GM21737 (cell line): ENCODE data around the gene NADK2.

Experiments used
- ATAC-seq: cut with Tn5 transposase; IDR thresholded peaks from one replicate; pipeline ENCODE4 v1.9.1; 2021; ENCODE audit warnings: mild to moderate bottlenecking, moderate library complexity; ENCODE audit not compliant: unreplicated experiment

NADK2 gene

DNA sequence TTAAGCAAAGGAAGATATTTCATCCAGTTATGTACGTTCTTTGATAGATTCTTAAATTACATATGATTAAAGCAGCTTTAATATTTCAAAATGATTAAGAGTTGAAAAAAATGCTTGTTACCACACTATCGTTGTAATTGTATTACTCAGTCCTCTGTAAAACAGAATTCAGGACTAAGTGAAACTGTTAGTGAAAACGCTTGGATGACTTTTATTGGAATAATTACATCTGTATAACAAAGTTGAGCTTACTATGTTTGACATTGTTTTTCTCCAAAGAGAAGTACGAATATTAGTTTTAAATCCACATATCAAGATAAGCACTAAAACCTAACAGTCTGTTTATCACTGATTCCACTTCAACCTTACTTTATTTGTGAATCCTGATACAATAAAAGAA is 8.7 kb upstream of the NADK2 start:
- ATAC-seq = no peak

DNA sequence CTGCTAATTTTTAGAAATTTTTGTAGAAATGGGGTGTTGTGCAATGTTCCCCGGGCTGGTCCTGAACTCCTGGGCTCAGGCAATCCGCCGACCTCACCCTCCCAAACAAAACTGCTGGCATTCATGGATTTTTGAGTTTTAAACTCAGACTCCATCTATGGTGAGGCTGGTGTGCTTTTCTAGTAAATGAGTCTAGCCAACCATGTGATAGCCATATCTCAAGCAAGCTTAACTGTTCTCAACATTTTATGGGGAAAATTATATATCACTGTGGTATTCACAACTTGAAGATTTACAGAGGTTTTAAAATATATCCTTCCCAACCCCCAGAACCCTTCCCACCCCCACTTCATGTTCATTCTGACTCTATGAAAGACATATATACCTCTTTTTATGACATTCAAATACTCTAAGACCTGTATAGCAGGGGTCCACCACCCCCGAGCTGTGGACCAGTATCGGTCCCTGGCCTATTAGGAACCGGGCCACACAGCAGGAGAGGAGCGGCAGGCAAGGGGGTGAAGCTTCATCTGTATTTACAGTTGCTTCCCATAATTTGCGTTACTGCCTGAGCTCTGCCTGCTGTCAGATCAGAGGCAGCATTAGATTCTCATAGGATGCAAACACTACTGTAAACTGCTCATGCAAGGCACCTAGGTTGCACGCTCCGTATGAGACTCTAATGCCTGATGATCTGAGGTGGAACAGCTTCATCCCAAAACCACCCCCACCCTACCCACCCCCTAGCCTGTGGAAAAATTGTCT is 4.5 kb upstream of the NADK2 start:
- no peak for ATAC-seq

DNA sequence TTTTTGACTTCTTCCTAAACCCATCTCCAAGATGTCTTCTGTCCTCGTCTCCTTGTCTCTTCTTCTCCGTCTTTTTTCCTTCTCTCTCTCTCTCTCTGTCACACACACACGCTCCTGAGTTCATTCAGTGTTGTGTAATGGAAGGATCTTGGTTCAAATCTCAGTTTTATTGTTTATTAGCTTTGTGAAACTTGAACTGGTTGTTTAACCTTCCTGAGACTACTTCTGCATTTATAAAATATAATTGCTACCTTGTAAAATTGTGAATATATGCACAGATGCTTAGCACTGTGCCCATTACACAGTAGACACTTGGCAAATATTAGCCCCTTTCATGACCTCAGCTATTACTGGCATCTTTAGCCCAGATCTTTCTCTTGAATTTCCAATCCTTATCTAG is 2.4 kb upstream of the NADK2 start:
- ATAC-seq = no peak

DNA sequence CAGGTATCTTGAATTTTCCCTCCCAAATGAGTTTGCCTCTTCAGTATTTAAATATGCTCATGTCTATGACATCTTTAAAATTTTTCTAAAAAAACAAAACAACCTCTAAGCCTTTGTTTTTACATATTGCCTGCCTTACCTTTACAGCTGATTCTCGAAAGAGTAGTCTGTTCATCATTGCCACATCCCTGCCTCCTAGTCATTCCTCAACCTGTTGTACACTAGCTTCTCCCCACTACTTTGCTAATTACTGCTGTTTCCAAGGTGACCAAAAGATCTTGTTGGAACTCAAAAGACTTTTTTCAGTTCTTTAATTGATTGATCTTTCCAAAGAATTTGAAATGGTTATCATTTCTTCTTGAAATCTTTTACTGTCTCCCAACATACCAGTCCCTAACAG is 1.9 kb upstream of the NADK2 start:
- ATAC-seq = no peak

DNA sequence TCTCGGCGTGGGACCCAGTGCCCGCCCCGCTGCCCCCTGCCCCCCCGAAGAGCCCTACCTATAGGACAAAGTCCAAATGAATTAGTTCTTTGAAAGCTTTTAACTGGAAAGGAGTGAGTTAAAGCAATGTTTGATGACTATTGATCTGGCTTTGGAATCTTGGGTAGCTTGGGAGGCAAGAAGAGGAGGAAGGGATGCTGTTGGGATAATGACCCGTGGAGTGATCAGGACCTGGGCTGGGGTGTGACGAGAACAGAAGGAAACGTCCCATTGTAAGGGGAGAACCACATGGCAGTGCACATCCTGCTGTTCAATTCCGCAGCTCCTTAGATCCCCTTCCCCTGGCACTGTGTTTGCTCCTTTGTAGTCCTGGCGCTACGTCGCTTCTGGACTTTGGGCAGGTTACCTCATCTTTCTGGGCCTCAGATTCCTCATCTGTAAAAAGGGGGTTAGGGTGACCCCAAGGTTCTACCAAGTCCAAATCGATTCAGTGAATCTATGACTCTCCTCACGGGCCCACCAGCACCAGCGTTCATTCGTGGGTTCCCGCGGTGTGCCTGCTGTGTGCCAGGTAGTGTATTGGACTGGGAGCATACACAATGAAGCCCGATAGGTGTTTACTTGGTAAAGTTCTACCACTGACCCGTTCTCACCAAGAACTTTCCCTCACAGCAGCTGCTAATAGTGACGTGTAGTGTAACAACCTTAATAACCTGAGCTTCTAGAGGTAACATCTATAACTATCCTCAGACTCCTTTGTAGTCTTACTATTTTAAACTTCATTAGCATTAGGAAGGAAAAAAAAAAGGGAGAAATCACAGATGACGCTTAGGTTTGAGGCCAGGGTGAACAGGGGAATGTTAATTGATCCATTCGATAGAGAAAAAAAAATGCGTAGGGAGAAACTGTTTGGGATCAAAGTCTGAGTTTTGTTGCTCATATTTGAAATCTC is 1.1 kb upstream of the NADK2 start:
- ATAC-seq = no peak

DNA sequence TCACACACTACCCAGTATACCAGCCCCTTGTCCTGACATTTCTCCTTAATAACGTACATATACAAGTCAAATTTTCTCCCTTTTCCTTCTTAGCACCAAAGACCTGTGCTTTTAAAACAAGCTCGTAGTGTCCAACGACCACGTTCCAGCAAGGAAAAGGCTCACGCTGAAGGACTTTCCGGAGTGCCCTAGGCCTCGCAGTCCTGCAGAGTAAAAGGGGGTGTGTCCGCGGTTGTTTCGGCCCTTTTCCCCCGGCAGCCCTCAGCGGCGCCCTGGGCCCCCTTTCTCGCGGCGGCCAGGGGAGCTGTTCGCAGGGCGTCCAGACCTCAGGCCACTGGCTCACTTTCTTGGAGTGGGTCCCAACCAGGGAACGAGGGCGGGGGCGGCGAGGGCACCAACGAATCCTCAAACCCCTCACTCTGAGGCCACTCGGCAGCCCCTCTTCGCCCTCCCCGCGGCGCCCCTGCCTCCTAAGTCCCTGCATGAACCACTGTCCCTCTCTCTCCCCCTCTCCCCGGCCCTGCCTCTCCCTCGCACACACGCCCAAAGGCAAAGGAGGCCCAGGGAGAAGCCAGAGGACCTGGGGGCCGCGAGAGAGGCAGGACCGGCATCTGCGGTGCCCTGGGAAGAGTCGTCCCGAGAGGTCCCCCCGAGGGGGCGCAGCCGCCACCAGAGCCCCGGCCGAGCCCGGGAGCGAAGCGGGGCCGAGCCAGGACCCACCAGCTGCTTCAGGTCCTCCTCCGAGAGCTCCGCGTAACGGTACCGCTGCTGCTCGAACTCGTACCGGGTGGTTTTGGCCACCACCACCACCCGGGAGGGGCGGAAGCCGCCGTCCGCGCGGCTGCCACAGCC is 720 bp downstream of the NADK2 start:
- peak; percentile 23 for ATAC-seq

DNA sequence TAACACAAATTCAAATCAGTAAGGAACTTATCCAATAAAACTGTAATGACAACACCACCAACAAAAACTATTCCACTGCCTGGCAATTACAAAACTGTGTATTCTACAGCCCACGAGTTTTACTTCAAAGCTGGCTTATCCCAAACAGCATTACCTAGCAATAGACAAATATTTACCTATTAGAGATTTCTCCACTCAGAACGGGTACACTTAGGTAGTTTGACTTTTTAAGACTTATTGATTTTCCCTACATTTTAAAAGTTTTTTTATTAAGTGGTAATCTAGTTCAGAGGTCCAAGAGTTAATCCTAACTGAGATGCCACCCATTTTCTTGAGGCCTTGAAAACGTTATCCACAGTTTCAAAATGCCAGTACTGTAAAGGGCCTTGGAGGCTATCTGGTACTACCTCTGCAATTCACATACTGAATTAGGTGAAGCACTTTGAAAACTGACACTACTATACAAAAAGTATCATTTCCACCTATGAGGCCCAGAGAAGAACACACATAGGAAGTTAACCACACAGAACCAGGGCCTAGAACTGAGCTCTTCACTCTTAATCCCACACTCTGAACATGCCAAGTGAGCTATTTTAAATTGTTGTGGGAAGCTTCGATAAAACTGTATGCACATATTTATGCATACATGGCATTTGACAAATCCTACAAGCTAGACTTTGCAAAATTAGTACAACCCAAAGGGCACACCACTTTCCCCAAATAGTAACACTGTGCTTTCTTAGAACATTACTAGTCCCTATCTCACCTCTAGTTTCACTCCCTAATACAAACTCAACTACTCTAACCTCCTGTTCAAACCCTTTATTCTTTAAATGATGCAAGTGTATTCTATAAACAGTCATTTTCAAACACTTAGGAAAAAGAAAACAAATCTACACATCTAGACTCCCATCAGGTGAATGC is 2.1 kb downstream of the NADK2 start:
- ATAC-seq = no peak

DNA sequence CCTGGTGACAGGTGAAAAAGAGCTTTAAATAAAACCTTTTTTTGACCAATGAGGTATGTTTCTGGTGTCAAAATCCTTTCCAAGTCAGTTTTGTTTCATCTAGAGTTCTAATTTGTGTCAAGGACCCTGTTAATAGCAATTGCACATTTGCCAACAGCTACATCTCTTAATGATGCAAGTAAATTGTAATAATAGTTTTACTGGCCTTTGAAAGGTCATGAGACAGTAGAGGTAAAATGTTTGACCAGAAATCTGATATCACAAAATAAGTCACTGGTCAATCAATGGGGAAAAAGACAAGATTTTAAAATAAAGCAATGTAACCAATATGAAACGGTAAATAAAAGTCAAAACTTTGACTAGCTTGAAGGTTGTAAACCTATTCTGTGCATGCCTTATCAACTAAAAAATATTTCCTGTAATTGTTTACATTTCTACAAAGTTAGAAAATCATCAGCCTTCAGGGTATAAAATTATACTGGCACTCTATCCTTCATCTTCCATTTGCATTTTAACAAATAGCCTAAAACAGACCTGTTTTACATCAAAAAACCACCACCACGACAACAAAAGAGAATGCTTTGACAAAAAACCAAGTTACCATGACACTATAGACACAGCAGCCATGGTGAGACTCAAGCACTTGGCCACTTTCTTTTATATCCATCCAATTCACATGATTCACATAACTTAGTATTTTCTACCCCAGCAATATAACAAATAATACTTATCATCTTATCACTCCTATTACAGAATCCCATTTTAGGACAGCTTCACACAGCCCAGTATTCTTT is 3.0 kb downstream of the NADK2 start:
- no peak for ATAC-seq

DNA sequence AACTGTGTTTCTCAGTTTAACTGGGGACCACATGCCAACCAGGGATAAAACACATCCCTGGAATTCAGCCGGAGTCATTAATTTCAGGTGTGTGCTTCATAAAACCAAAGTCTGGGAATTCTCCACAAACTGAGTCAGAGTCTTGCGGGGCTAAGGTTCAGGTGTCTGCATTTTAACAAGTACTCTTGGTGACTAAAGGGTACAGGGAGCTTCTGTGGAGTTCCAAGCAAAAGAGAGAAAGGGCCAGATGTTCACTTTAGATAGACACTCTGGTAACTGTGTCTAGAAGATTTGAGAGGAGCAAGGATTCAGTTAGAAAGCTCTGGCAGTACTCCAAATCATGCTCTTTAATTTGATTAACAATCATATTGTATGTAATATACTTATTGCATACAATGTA is 4.0 kb downstream of the NADK2 start:
- ATAC-seq = no peak

DNA sequence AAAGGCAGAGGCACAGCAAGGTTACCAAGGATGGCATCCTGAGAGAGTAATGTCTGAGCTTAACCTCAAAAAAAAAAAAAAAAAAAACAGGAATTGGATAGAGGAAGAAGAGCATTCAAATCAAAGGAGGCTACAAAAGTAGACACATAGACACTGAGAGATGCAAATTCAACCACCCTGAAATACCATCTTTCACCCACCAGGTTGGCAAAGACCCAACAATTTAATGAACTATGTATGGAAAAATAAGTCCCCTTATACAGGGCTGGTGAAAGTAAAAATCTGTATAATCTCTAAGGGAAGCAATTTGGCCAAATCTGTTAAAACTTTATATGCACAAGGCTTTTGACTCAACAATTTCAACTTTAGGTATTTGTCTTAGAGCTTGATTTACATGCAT is 4.9 kb downstream of the NADK2 start:
- no peak for ATAC-seq

DNA sequence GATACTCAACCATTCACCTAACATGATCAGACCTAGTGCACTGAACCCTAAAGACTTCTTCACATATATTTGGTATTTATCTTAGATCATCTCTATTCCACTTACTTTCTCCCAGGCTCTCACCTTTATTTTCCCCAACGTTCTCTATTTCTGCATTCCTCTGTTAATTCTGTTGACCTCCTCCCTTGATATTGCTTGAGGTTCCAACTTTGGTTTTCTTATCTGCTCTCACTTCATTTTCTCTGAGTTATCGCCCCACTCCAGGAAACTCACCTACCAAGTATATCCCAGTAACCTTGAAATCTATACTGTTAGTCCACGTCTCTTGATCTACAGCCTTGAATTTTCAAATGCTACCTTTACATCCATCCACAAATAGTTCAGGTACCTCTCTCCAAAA is 9.2 kb downstream of the NADK2 start:
- no peak for ATAC-seq

DNA sequence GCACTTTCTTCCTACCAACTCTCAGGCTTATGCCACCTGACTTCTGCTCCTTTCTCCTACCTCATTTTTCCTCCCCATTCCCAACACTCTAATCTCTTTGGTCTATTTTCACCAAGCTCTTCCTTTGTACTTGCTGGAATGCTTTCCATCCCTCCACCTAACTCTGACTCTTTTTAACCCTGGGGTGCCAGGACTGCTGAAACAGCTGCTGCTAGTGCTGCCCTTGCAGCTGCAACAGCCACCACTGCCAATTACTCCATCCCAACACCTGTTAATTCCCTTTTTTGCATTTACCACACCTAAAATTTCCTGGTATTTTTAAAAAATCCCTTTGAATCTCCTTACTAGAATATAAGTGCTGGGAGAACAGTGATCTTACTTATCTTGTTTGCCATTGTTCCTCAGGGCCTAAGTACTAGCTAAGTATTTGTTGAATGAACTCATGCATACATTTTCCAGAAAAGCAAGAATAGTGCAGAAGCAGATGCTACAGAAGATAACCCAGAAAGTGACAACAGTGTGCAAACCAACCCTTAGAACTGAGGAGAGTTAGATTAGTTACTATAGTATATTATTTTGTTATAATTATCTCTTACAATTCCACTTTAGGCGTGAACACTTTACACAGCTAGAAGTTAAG is 11.5 kb downstream of the NADK2 start:
- no peak for ATAC-seq

DNA sequence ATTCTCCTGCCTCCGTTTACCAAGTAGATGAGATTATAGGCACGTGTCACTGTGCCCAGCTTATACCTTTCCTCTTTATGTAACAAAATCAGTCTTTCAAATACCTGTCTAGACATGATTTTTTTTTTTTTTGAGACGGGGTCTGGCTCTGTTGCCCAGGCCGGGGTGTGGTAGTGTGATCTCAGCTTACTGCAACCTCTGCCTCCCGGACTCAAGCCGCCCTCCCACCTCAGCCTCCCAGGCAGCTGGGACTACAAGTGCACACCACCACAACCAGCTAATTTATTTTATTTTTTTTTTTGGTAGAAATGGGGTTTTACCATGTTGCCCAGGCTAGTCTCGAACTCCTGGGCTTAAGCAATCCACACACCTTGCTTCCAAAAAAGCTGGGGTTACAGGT is 13.2 kb downstream of the NADK2 start:
- ATAC-seq = no peak

DNA sequence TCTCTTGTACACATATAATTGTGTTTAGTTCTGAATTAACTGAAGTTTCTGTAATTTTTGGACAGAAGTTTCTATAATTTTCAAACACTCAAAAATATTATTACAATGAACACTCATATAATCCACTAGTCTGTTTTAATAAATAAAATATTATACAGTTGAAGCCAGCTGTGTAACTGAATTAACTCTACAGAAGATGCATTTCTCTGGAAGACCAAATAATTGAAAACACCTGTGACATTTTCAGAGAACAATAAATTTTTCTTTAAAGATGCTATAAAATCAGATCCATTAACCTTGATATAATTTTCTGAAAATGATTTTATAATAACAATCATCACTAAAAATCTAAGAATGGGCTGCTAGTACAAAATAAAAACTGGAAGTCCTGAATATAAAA is 14.7 kb downstream of the NADK2 start:
- no peak for ATAC-seq

DNA sequence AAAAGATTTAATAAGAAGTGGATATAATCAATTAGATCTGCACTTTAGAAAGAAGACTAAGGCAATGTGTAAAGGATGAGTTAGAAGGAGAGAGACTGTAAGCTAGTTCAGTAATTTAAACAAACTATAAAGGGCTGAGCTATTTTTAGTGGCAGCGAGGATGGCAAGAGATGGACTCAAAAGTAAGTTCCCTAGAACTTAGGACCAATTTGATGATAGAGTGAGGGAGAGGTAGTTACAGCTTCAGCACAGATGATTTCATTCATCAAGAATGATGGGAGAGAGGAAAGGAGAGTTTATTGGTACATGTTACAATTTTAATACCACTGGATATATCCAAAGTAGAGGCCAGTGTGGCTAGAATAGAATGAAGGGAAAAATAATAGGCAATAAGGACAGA is 19.1 kb downstream of the NADK2 start:
- ATAC-seq = no peak

DNA sequence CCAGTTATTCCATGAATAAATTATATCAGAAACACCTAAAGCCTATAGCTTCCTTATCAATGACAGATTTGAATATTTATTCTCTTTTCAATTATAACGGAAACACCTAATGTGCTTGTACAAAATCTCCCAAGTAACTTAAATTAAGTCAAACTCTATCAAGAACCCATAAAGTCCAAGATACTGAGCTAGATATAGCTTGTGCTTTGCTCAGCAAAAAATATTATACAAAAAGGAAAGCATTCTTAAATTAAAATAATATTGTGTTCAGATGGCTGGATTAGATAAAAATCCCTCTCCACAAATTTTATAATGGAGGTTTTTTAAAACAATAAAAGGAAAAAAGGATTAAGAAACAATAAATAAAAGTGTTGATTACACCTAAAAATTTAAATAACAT is 23.7 kb downstream of the NADK2 start:
- no peak for ATAC-seq

DNA sequence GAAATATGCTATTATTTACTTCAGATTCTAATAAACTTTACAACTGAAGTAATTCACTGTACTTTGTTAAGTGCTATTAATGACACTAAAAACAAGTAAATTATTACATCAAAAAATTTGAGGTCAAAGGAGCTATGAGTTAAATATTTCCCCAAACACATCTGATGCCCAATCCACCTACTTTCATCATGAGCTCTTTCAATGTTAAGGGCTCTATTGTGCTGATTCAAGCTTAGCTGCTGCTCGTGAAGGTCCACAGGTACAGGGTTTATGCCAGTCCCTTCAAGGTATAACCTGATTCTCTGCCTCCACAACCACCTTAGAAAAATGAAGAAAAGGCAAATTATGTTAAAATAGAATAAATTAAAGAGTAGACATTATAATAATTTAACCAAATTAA is 24.2 kb downstream of the NADK2 start:
- no peak for ATAC-seq

DNA sequence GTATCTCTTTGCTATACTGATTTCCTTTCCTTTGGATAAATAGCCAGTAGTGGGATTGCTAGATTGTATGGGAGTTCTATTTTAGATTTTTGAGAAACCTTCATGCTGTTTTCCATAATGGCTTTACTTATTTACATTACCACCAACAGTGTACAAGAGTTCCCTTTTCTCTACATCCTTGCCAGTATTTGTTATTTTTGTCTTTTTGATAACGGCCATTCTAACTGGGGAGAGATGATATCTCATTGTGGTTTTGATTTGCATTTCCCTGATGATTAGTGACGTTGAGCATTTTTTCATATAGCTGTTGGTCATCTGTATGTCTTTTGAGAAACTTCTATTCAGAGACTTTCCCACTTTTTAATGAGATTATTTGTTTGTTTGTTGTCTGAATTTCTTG is 25.8 kb downstream of the NADK2 start:
- no peak for ATAC-seq

DNA sequence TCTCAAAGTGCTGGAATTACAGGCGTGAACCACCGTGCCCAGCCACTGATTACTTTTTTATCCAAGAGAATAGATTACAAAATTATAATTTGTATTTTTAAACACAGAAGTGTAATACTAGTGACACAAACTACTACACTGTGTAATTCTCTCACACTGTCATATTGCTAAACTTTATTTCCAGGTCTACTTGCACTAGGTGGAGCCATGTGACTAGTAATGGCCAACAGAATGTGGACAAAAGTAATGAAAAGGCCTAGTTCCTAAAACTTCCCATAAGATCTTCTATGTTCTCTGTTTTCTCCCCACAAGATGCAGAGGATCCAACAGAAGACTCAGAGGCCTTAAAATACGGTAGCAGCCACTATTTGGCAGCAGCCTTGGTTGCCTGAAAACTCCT is 27.3 kb downstream of the NADK2 start:
- no peak for ATAC-seq
